GM12873 (cell line): ENCODE data around the gene KRT40.

Experiments
- TF ChIP-seq, protein P1 (sequence below): IDR thresholded peaks from 2 replicates; pipeline ENCODE4 v1.5.1; 2012; ENCODE audit warnings: low read depth, mild to moderate bottlenecking, moderate library complexity, low read length, control low read depth; ENCODE audit not compliant: insufficient read depth; ENCODE audit errors: missing control alignments

The KRT40 gene

DNA sequence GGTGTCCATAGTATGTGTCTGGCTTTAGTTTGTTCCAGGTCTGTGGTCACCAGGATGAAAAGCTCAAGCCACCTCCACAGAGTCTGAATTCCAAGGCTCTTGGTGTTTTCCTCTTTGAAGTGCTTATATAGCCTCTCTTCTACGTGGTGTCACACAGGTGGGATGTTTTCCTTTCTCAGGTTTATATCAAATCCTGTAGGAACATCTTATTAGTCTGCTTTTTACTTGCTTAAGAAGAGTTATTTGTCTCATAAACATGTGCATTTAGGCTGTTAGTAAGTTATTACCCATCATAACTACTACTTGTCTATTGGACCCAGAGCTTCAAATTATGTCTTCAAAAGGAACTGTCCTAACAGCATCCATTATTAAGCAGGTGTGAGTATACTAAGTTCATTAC is 17.3 kb downstream of the KRT40 start, which contains the start of gene KRT39:
Gene KRT39 (minus strand): TSS at position 101 of the 400 bp plus-strand sequence. CDS start 92 bp downstream, at position 9.
- TF ChIP-seq, protein P1, sequence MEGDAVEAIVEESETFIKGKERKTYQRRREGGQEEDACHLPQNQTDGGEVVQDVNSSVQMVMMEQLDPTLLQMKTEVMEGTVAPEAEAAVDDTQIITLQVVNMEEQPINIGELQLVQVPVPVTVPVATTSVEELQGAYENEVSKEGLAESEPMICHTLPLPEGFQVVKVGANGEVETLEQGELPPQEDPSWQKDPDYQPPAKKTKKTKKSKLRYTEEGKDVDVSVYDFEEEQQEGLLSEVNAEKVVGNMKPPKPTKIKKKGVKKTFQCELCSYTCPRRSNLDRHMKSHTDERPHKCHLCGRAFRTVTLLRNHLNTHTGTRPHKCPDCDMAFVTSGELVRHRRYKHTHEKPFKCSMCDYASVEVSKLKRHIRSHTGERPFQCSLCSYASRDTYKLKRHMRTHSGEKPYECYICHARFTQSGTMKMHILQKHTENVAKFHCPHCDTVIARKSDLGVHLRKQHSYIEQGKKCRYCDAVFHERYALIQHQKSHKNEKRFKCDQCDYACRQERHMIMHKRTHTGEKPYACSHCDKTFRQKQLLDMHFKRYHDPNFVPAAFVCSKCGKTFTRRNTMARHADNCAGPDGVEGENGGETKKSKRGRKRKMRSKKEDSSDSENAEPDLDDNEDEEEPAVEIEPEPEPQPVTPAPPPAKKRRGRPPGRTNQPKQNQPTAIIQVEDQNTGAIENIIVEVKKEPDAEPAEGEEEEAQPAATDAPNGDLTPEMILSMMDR = no peak

DNA sequence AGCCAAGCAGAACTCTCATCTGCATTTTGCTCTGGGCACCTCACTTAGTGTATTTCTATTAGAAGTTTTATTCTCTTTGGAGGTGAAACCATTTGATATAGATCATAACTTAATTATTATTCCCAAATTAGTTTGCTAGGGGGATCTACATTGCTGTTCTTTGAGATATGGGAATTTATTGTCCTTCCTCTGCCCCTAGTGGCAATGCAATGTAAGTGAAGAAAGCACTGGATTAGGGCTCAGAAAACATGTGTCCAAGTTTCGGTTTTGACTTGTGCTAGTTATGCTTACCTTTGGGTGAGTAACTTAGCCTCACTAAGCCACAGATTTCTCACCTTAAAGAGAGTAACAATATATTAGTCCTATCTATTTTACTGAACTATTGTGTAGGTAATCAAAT is 20.3 kb downstream of the KRT40 start:
- TF ChIP-seq, protein P1 = peak; percentile 66

DNA sequence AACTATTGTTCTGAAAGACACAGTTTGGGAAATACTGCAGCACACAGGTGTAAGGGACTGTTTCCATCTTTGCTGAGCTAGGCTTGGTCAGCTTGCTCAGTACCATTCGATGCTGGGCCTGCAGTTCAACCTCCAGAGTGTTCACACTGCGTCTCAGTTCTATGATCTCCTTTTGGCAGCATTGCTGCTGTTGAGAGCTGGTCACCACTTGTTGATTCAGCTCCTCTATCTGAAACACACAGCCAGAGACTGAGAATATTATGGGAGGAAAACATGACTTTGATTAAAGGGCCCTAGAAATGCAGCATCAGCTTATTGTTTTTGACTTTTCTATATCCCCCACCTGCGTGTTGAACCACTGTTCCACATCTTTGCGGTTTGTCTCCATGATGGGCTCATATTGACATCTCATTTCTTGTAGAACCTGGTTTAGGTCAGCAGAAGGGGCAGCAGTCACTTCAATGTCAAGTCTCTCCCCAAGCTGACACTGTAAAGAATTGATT is 22.0 kb downstream of the KRT40 start:
- TF ChIP-seq, protein P1 = no peak

DNA sequence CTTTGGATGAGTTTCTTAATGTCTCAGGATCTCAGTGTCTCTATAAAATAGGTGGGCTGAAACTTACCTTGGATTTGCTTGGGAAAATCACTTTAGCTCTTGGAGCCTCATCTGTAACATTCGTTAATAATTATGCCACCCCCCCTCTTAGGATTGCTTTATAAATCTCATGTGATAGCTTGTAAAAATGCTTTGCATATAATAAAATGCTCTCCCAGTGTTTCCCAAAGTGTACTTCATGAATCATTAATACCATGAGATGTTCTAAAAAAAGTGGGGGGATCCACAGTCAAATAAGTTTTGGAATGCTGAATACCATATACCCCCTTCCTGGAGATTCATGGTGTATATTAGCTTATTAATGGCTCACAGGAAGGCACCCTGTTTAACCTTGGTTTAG is 22.5 kb downstream of the KRT40 start:
- TF ChIP-seq, protein P1 = no peak

DNA sequence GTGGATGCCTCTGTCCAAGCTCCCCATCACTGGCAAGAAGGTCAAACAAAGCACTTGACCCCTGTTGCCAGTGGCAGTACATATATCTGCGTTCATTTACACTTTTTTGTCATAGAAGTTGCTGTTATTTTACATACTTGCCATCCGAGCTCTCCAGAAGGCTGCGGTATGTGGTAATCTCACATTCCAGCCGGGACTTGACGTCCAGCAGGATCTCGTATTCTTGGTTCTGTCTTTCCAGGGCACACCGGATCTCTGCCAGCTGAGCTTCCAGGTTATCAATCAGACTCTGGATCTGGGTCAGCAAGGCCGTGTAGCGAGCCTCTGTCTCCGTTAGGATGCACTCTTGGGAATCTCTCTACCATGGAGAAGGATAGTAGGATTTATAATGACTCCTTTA is 24.0 kb downstream of the KRT40 start:
- TF ChIP-seq, protein P1 = no peak

DNA sequence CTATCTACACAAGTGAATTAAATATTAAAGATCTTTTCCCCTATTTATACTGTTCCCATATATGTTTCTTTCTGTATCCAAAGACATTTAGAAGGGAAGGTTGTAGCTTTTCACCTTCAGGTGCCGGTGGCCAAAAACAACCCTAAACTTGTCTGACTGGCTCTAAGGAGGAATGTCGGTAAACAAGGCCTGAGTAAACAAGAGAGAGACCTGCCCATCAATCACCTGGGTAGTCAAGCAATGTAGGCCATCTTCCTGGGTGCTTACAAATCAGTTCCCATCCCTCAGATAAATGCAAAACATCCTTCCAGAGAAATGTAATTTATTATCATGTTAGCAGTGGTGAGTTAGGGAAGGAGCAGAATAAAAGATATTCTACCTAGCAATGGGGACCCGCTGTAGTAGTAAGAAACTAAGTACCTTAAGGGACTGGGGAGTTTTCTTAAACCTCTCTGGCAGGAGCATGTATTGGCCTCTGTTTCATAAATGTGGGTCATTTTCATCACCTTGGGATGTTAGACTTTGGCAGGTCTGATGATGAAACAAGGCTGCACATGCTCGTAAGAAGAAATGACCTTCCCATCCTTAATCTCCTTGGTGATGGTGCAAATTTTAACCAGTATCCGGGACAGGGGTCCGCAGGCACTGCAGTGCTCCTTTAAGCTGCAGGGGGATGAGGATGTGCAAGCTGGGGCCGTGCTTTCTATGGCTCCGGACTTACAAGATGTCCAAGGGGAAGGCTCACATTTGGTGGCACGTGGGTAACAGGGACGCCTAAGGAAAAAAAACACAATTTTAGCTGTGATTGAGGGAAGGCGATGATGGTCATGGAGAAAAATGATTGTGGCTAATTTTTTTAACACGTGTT is 25.8 kb downstream of the KRT40 start:
- TF ChIP-seq, protein P1 = no peak

DNA sequence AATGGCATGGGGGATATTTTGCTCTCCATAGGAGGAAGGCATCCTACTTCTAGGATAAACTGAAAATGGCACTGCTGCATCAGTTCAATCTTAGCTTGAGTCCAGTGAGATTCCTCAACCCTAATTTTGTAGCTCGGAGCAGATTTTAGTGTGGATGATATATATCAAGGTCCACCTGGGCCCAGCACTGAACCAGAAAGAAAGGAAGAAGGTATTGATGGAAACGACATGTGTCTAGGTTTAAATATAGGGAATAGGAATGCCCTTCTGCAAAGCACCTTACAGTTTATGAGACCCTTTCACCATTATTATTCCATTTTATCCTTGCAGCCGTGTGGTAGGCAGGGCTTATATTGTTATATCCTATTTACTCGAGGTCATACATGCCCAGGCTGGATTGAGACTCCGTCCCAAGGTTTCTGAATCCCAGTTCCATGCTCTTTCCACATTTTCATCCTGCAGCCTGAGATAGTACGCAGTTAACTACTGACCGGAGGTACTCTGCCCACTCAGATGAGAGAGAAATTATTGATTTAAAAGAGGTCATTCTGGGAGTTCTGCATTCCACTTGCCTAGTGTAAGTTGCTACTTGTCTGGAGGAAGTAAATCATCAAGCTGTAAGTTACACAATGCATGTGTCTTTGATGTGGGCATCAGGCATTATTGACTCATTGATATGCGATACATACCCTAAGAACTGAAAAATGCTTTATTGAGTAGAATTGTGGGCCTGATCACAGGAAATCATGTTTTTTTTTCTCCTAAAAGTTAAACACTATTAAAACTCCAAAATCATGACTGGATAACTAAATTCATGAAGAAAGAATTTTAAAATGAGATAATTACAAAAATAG is 27.5 kb downstream of the KRT40 start:
- TF ChIP-seq, protein P1 = no peak
